ENCODE data around the gene DCHS1.

DCHS1 gene

GRCh38 chr11:6627762-6628241 is 27.8 kb downstream of the DCHS1 start:
- no peak for DNase-seq (ENCODE audit: low read depth)

GRCh38 chr11:6626971-6627761 is 28.4 kb downstream of the DCHS1 start:
- DNase-seq (ENCODE audit: low read depth): no peak

GRCh38 chr11:6625832-6626420 is 29.7 kb downstream of the DCHS1 start:
- no peak for DNase-seq (ENCODE audit: low read depth)

- DNase-seq (ENCODE audit: low read depth): no peak
Measured at GRCh38 chr11:6625156-6625831, 30.3 kb downstream of the DCHS1 start.

DNA sequence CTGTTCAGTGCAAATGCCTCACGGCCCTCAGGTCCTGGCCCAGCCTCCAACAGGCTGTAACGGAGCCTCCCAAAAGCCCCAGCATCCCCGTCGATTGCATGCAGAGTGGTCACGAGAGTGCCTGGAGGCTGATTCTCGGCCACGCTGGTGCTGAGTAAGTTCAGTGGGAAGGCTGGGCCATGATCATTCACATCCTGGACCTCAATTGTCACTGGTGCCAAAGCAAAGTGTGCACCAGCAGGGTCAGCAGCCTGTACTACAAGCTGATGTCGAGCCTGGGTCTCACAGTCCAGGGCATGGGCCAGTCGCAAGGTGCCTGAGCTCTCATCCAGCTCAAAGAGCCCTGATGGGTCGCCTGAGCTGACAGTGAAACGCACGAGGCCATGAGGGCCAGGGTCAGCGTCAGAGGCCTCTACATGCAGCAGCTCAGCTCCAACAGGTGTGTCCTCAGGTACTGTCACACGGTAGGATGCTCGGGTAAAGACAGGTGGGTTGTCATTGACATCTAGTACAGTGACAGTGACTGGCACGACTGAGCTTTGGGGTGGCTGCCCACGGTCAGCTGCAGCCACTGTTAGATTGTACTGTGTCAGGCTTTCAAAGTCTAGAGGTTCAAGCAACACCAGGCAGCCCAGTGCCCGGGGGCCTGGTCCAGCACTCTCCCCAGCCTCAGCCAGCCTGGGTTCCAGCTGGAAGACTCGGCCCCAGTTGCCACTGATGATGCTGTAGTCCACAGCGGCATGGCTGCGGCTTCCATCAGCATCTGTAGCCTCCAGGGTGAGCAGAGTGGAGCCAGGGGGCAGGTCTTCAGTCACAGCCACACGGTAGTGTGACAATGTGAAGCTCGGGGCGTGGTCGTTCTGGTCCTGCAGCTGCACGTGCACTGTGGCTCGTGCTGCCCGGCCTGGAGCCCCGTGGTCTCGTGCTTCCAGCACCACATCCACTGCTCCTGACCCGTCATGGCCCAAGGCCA is 31.9 kb downstream of the DCHS1 start:
- no peak for DNase-seq (ENCODE audit: low read depth)

DNA sequence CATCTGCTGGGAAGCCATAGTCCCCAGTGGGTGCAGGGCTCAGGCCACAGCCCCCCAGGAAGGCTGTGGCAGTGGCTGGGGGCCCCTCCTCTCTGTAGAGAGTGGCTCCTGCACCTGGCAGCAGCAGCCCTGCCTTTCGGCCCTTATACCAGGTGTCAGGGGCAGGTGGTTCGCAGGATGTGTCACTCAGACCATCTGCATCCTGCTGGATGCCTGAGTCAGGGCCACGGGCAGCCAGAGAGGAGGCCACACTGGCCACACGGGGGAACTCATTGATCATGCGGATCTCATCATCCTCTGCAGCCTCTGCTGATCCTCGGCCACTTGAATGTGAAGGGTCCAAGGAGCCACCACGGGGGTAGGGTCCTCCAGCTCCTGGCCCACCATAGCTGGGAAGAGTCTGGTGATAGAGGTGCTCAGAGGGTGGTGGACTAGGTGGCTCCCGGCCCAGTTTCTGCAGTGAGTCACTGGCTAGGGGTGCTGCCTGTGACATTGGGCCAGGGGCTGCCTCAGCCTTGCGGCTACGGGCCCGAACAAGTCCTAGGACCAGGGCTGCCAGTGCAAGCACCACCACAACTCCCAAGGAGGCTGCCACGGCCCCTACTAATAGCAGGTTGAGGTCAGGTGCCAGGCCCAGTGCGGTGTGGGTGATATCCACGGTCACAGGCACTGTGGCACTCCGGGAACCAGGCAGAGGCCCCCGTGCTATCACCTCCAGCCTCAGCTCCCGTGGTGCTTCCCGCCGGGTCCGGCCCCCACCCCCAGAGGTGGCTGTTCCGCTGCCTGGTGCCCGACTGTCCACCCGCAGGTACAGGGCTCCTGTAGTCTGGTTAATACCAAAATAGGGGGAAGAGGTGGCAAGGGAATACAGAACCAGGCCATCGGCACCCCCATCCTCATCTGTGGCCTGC is 33.1 kb downstream of the DCHS1 start:
- no peak for DNase-seq (ENCODE audit: low read depth)

GRCh38 chr11:6621711-6622211 is 33.8 kb downstream of the DCHS1 start:
- no peak for DNase-seq (ENCODE audit: low read depth)

GRCh38 chr11:6620636-6621035 is 35.0 kb downstream of the DCHS1 start:
- DNase-seq (ENCODE audit: low read depth): no peak

GRCh38 chr11:6619004-6619745 is 36.4 kb downstream of the DCHS1 start, which contains the start of gene TPP1:
TPP1 (minus strand) TSS chr11:6619422; CDS start chr11:6619400, 22 bp downstream.
- peak; percentile 94 for DNase-seq (ENCODE audit: low read depth)

- peak; percentile 89 for DNase-seq (ENCODE audit: low read depth)
Measured at GRCh38 chr11:6618117-6619003, 37.2 kb downstream of the DCHS1 start.

GRCh38 chr11:6617315-6617781 is 38.3 kb downstream of the DCHS1 start:
- DNase-seq (ENCODE audit: low read depth): peak; percentile 52

DNA sequence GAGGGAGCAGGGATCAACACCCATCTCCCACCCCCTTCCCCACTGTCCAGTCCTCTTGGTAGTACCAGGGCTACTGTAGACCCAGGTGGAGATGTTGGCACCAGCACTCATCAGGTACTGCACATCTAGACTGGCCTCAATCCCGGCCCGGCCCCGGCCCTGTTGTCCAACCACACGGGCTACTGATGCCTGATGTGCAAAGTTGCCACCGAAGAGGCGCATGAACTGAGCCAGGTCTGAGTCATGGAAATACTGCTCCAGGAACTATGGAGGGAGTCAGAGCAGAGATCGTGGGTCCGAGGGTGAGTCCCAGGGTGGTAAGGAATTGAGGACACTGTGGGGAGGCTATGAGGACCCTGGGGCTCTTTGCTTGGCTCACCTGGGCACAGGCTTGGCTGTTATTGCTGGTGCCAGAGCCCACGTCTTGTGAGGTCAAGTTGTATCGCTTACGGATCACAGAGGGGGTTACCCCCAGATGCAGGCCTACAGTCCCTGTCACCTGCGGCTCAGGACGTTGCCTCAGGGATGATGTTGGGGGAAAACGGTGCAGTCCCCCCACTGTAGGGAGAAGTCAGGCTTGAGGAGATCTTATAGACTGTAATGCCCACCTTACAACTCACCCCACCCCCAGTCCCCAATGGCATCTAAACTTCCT is 38.9 kb downstream of the DCHS1 start:
- no peak for DNase-seq (ENCODE audit: low read depth)

DNA sequence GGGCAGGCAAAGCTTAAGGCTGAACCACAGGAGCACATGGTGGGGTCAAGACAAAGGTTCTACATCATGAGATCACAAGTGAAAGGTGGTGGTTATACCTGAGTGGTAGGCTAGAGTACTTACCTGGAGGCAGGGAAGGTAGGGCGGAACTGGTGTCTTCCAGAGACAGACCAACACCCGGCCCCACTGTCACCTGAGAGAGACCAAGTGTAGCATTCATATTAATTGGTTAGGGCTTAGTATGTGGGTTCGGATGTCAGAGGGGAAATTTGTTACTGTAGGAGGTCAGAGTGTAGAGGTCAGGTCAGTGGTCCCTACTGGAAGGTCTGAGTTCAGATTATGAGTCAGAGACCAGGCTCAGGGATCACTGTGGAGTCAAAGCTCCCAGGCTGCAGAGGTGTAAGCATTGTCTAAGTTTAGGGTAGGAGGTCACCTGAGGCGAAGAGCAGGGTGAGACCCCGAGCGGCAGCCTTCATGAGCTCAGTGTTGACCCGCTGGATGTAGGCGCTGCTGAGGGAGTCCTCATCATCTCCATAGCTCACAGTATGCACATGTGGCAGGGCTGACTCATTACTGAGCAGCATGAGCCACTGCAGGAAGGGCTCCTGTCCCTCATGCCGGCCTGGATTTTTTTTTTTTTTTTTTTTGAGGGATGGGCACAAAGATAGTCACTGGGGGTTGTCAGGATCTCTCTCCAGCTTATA is 39.6 kb downstream of the DCHS1 start:
- peak; percentile 52 for DNase-seq (ENCODE audit: low read depth)

DNA sequence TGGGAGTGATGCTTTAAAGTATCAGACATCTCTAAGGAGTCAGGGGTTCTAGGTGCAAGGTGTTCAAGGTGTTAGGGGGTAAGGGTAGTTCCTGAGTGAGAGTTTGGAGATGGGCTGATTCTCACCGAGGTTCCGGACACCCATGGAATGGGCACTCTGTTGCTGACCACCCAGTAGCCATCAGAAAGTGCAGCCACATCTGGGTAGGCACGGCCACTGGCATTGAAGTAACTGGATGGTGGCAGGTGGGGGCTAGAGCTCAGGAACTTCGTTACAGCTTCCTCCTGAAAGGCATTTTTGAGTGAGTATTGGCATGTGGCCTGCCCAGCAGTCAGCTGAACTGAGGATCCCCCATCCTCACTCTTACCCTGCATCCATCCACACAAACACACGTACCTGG is 40.6 kb downstream of the DCHS1 start:
- DNase-seq (ENCODE audit: low read depth): no peak

DNA sequence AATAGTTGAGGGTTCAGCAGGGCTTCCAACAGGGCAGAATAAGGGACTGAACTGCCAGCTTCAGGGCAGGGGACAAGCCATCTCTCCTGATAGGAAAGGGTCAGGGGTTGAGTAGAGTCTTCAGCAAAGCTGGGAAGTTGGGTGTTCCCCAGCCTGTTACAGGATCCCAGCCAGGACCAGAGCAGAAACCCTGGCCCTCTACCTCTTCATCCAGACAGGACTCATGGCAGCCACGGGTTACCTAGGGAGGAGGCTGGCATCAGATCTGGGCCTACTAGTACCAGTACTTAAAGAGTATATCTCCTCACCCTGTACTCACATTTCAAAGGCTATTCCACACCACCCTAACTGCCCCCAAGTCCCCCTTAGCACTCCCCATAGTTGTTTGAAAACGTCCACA is 41.2 kb downstream of the DCHS1 start:
- DNase-seq (ENCODE audit: low read depth): no peak

DNA sequence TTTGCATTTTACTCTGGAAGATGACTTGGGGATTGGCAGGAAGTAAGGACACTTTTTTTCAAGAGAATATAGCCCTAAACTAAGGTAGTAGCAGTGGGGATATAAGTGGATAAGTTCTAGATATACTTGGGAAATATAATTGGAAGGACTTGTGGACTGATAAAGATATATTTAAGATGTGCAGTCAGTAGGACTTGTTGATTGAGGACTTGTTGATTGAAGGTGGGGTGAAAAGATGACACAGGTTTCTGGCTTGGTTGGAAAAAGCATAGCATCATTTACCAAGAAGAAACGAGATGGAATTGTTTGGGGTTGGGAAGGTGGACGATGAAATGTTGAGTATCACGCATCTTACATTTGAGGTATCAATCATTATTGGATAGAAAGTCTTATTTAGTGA is 42.1 kb downstream of the DCHS1 start:
- DNase-seq (ENCODE audit: low read depth): no peak

Data from iris pigment epithelial cell (primary cell).